ENCODE results near the gene TBCCD1.

- peak in 2 of 6 experiments; percentile 4 to 6 for TF ChIP-seq CTCF (IDR thresholded peaks at IDR 0.05)
- TF ChIP-seq POLR2A (IDR thresholded peaks at IDR 0.05): peak; percentile 93 to 96
Measured at GRCh38 chr3:186567072-186567921, at the start of gene TBCCD1.
